Measurements from ENCODE around the gene SIPA1L3.
"Not testable (repeated sequence)": the region's sequence is repeated elsewhere in the genome, so short reads cannot be mapped to it uniquely, and the experiment has no call there.

SIPA1L3 gene

DNA sequence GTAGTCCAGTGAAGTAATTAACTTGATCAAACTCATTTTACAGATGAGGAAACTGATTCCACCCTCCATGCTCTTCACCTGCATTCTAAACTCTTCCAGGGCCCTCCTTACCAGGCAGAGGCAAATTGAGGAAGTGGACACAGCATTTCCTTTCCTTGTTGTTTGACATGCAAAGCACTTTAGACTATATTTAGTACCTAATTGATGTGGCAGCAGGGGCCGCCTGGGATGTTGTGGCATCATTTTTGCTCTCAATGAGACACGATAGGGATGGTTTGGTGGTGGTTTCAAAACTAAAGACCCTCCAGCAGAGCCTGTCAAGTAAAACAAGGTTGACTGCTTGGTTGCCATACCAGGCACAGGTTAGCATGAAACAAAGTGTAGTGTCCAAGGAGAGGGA, 7.9 kb downstream of the SIPA1L3 start:
- peaks cover 0 to 7% (median 5%) of the 10 kb centered on the region in 4 experiments for H3K36me3 ChIP-seq (ENCODE audit: control insufficient read depth in 4 of 4, insufficient read depth in 4 of 4, low read length in 3 of 4)
- POLR2A ChIA-PET: interaction anchor here (0.6 kb wide), 1 partner anchor 85 kb away, joined by 3 read pairs; no protein-coding TSS in a partner anchor
- peaks cover 7 to 27% (median 15%) of the 10 kb centered on the region in 4 experiments for H3K4me1 ChIP-seq (ENCODE audit: control extremely low read depth in 1 of 4, control insufficient read depth in 4 of 4, insufficient read depth in 4 of 4, low read length in 3 of 4)
- 6% methylated on average over 2 of the region's 2 CpGs for WGBS (ENCODE audit: insufficient coverage)
- CTCF ChIA-PET: interaction anchor here (0.6 kb wide), 1 partner anchor 17 kb away, joined by 3 read pairs; no protein-coding TSS in a partner anchor
- H3K27me3 ChIP-seq (replicated peaks in 2 of 5; ENCODE audit: control insufficient read depth in 4 of 5, insufficient read depth in 5 of 5, low read length in 4 of 5): no peaks in the 10 kb centered on the region
- no peak overlapping the region for H3K4me3 ChIP-seq (ENCODE audit: control insufficient read depth in 1 of 7, extremely low read depth in 1 of 7, insufficient read depth in 4 of 7, low read depth in 2 of 7, low read length in 6 of 7)
- H3K27ac ChIP-seq (ENCODE audit: insufficient read depth in 1 of 2, low read depth in 1 of 2, low read length in 2 of 2, poor library complexity in 1 of 2, severe bottlenecking in 2 of 2): no peak overlapping the region
- no peaks in the 10 kb centered on the region for H3K9me3 ChIP-seq (ENCODE audit: control extremely low read depth in 1 of 5, control insufficient read depth in 4 of 5, insufficient read depth in 2 of 5, low read depth in 1 of 5, low read length in 4 of 5)
- peak in 2 of 3 donors; percentile 69 to 79 for DNase-seq

DNA sequence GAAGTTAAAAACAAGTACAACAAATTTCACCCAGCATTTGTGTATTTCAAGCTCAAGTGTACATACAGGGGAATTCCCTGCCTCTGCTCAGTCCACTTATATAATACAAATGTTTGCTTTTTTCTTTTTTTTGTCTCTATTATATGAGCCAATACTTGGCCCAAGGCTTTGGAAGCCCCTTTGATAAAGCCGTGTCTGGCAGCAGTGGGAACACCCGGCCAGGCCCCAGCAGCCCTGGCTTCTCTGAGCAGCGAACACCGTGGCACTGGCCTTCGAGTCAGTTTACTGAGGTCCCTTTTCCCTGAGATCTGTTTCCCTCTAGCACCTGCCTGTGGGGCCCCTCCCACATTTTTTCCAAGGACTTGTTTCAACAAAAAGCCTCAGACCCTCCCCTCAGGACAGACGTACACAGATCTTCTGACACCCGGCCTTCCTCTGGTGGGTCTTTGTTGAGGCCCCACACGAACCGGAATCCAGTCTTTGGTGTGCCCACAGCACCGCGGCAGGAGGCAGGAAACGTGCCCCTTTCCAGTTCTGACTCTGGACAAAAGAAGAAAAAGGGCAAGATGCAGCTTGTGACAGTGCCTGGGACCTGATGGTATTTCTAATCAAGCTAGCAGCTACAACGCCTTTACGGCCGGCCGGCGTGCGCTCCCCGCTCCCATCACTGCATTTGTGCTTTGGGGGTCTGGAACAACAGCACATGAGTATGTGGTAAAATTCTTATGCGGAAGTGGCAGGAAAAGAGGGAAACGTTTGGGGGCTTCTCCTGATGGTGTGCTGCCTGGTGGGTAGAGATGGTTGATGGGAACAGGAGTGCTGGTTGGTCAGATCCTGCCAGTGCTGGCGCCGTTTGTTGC, 13.8 kb downstream of the SIPA1L3 start:
- H3K27ac ChIP-seq (ENCODE audit: insufficient read depth in 1 of 2, low read depth in 1 of 2, low read length in 2 of 2, poor library complexity in 1 of 2, severe bottlenecking in 2 of 2): peak overlapping the region; percentile 64 to 81
- WGBS (ENCODE audit: insufficient coverage): 14% methylated on average over 17 of the region's 23 CpGs
- H3K4me3 ChIP-seq (ENCODE audit: control insufficient read depth in 1 of 7, extremely low read depth in 1 of 7, insufficient read depth in 4 of 7, low read depth in 2 of 7, low read length in 6 of 7): peak overlapping the region in 6 of 7 experiments; percentile 26 to 52 (median 40)
- no peaks in the 10 kb centered on the region for H3K9me3 ChIP-seq (ENCODE audit: control extremely low read depth in 1 of 5, control insufficient read depth in 4 of 5, insufficient read depth in 2 of 5, low read depth in 1 of 5, low read length in 4 of 5)
- ChIA-PET CTCF (interaction anchor here (0.6 to 3.9 kb wide), 8 partner anchors 12 to 190 kb away, joined by 3 to 16 read pairs (median 3); partner anchors contain the start of genes SIPA1L3 and WDR87), POLR2A (interaction anchor here (0.6 to 0.7 kb wide), 2 partner anchors 12 to 138 kb away, joined by 3 to 4 read pairs; no protein-coding TSS in a partner anchor)
- peaks cover 0 to 23% (median 19%) of the 10 kb centered on the region in 4 experiments for H3K4me1 ChIP-seq (ENCODE audit: control extremely low read depth in 1 of 4, control insufficient read depth in 4 of 4, insufficient read depth in 4 of 4, low read length in 3 of 4)
- peak in 2 of 3 donors; percentile 47 to 51 for DNase-seq
- peaks cover 0 to 9% (median 5%) of the 10 kb centered on the region in 4 experiments for H3K36me3 ChIP-seq (ENCODE audit: control insufficient read depth in 4 of 4, insufficient read depth in 4 of 4, low read length in 3 of 4)
- H3K27me3 ChIP-seq (replicated peaks in 2 of 5; ENCODE audit: control insufficient read depth in 4 of 5, insufficient read depth in 5 of 5, low read length in 4 of 5): no peaks in the 10 kb centered on the region

DNA sequence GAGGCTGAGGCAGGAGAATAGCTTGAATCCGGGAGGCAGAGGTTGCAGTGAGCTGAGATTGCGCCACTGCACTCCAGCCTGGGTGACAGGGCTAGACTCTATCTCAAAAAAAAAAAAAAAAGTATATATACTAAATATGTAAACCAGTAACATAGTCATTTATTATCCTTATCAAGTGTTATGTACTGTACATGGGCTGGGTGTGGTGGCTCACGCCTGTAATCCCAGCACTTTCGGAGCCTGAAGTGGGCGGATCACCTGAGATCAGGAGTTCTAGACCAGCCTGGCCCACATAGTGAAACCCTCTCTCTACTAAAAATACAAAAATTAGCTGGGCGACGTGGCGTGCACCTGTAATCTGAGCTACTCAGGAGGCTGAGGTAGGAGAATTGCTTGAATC, 17.6 kb downstream of the SIPA1L3 start:
- H3K9me3 ChIP-seq (ENCODE audit: control extremely low read depth in 1 of 5, control insufficient read depth in 4 of 5, insufficient read depth in 2 of 5, low read depth in 1 of 5, low read length in 4 of 5); H3K27ac ChIP-seq (ENCODE audit: insufficient read depth in 1 of 2, low read depth in 1 of 2, low read length in 2 of 2, poor library complexity in 1 of 2, severe bottlenecking in 2 of 2); H3K27me3 ChIP-seq (replicated peaks in 2 of 5; ENCODE audit: control insufficient read depth in 4 of 5, insufficient read depth in 5 of 5, low read length in 4 of 5); H3K36me3 ChIP-seq (ENCODE audit: control insufficient read depth in 4 of 4, insufficient read depth in 4 of 4, low read length in 3 of 4); H3K4me3 ChIP-seq (ENCODE audit: control insufficient read depth in 1 of 7, extremely low read depth in 1 of 7, insufficient read depth in 4 of 7, low read depth in 2 of 7, low read length in 6 of 7); DNase-seq: not testable (repeated sequence)
- CTCF ChIA-PET: interaction anchor here (1.3 to 3.9 kb wide), 3 partner anchors 8 to 120 kb away, joined by 3 to 16 read pairs (median 4); no protein-coding TSS in a partner anchor
- H3K4me1 ChIP-seq (ENCODE audit: control extremely low read depth in 1 of 4, control insufficient read depth in 4 of 4, insufficient read depth in 4 of 4, low read length in 3 of 4): peaks cover 6 to 45% (median 41%) of the 10 kb centered on the region in 4 experiments
- POLR2A ChIA-PET: interaction anchor here (0.6 kb wide), 1 partner anchor 9 kb away, joined by 3 read pairs; no protein-coding TSS in a partner anchor
- WGBS (ENCODE audit: insufficient coverage): 100% methylated on average over 1 of the region's 8 CpGs

DNA sequence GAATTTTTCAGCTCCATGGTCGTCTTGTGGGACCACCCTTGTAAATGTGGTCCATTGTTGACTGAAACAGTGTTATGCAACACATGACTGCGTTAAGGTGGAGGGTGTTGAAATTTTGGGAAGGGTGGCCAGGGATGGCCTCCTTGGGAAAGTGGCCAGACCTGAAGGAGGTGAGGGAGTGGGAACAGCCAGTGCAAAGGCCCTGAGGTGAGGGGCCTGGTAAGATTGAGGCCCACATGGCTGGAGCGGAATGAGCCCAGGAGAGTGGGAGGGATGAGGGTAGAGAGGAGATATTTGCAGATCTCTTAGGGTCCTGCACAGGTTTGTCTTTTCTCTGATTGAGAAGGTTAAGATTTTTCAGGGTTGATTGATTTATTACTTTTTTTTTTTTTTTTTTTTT, 18.2 kb downstream of the SIPA1L3 start:
- ChIA-PET POLR2A (interaction anchor here (0.6 kb wide), 1 partner anchor 9 kb away, joined by 3 read pairs; no protein-coding TSS in a partner anchor), CTCF (no interaction called here)
- 100% methylated on average over 2 of the region's 3 CpGs for WGBS (ENCODE audit: insufficient coverage)
- Histone ChIP-seq H3K27ac (ENCODE audit: insufficient read depth in 1 of 2, low read depth in 1 of 2, low read length in 2 of 2, poor library complexity in 1 of 2, severe bottlenecking in 2 of 2) (no peak overlapping the region), H3K4me1 (ENCODE audit: control extremely low read depth in 1 of 4, control insufficient read depth in 4 of 4, insufficient read depth in 4 of 4, low read length in 3 of 4) (peaks cover 7 to 46% (median 42%) of the 10 kb centered on the region in 4 experiments), H3K36me3 (ENCODE audit: control insufficient read depth in 4 of 4, insufficient read depth in 4 of 4, low read length in 3 of 4) (peaks cover 0 to 5% (median 0%) of the 10 kb centered on the region in 4 experiments), H3K4me3 (ENCODE audit: control insufficient read depth in 1 of 7, extremely low read depth in 1 of 7, insufficient read depth in 4 of 7, low read depth in 2 of 7, low read length in 6 of 7) (no peak overlapping the region), H3K27me3 (replicated peaks in 2 of 5; ENCODE audit: control insufficient read depth in 4 of 5, insufficient read depth in 5 of 5, low read length in 4 of 5) (no peaks in the 10 kb centered on the region), H3K9me3 (ENCODE audit: control extremely low read depth in 1 of 5, control insufficient read depth in 4 of 5, insufficient read depth in 2 of 5, low read depth in 1 of 5, low read length in 4 of 5) (no peaks in the 10 kb centered on the region)
- DNase-seq: no peak

DNA sequence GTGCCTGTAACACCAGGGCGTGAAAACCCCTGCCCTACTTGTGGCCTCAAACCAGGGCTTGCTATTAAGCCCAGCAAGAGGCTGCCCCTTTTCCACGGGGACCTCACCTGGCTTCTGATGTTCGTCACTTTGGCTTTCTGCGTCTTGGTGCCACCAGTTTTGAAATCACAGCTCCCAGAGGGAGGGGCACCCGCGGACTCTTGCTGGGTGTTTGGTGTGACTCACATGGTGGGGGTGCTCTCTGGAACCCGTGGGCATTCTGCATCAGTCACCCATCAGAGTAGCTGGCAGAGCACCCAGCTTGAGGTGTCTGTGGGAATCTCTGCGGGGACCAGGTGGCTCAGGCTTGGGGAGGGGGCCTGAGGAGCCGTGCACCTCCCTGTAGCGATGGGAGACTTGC, 19.2 kb downstream of the SIPA1L3 start:
- Histone ChIP-seq H3K9me3 (ENCODE audit: control extremely low read depth in 1 of 5, control insufficient read depth in 4 of 5, insufficient read depth in 2 of 5, low read depth in 1 of 5, low read length in 4 of 5) (no peaks in the 10 kb centered on the region), H3K4me3 (ENCODE audit: control insufficient read depth in 1 of 7, extremely low read depth in 1 of 7, insufficient read depth in 4 of 7, low read depth in 2 of 7, low read length in 6 of 7) (no peak overlapping the region), H3K36me3 (ENCODE audit: control insufficient read depth in 4 of 4, insufficient read depth in 4 of 4, low read length in 3 of 4) (peaks cover 0 to 5% (median 0%) of the 10 kb centered on the region in 4 experiments), H3K27ac (ENCODE audit: insufficient read depth in 1 of 2, low read depth in 1 of 2, low read length in 2 of 2, poor library complexity in 1 of 2, severe bottlenecking in 2 of 2) (no peak overlapping the region), H3K4me1 (ENCODE audit: control extremely low read depth in 1 of 4, control insufficient read depth in 4 of 4, insufficient read depth in 4 of 4, low read length in 3 of 4) (peaks cover 7 to 45% (median 39%) of the 10 kb centered on the region in 4 experiments), H3K27me3 (replicated peaks in 2 of 5; ENCODE audit: control insufficient read depth in 4 of 5, insufficient read depth in 5 of 5, low read length in 4 of 5) (no peaks in the 10 kb centered on the region)
- no peak for DNase-seq
- ChIA-PET POLR2A (no interaction called here), CTCF (interaction anchor here (1.1 kb wide), 1 partner anchor 93 kb away, joined by 3 read pairs; no protein-coding TSS in a partner anchor)
- whole genome bisulfite sequencing (ENCODE audit: insufficient coverage): 95% methylated on average over 9 of the region's 10 CpGs

DNA sequence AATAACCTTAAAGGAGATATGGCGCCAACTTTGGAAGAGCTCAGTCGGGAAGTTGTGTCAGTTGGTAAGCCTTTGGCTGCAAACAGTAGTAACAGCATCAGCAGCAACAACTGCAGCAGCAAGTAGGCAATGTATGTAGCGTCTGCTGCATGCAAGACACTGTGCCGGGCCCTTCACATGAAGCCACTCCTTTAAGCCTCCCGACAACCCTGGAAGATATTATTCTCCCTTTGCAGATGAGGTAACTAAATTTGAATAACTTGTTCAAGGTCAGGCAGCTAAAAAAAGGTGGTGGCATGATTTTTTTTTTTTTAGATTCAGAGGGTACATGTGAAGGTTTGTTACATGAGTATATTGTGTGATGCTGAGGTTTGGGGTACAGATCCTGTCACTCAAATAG, 19.7 kb downstream of the SIPA1L3 start:
- Histone ChIP-seq H3K9me3 (ENCODE audit: control extremely low read depth in 1 of 5, control insufficient read depth in 4 of 5, insufficient read depth in 2 of 5, low read depth in 1 of 5, low read length in 4 of 5) (no peaks in the 10 kb centered on the region), H3K36me3 (ENCODE audit: control insufficient read depth in 4 of 4, insufficient read depth in 4 of 4, low read length in 3 of 4) (peaks cover 0 to 5% (median 0%) of the 10 kb centered on the region in 4 experiments), H3K4me1 (ENCODE audit: control extremely low read depth in 1 of 4, control insufficient read depth in 4 of 4, insufficient read depth in 4 of 4, low read length in 3 of 4) (peaks cover 10 to 45% (median 39%) of the 10 kb centered on the region in 4 experiments), H3K4me3 (ENCODE audit: control insufficient read depth in 1 of 7, extremely low read depth in 1 of 7, insufficient read depth in 4 of 7, low read depth in 2 of 7, low read length in 6 of 7) (no peak overlapping the region), H3K27ac (ENCODE audit: insufficient read depth in 1 of 2, low read depth in 1 of 2, low read length in 2 of 2, poor library complexity in 1 of 2, severe bottlenecking in 2 of 2) (no peak overlapping the region), H3K27me3 (replicated peaks in 2 of 5; ENCODE audit: control insufficient read depth in 4 of 5, insufficient read depth in 5 of 5, low read length in 4 of 5) (no peaks in the 10 kb centered on the region)
- 97% methylated on average over 3 of the region's 5 CpGs for WGBS (ENCODE audit: insufficient coverage)
- ChIA-PET CTCF (interaction anchor here (1.1 to 2.4 kb wide), 2 partner anchors 20 to 93 kb away, joined by 3 to 7 read pairs; partner anchors contain the start of genes SIPA1L3 and WDR87), POLR2A (no interaction called here)
- DNase-seq: no peak

All from common myeloid progenitor, CD34-positive (primary cell).